Nephron progenitor cell (in vitro differentiated cells): ENCODE results near the gene COPS6.

Source experiments
- DNase-seq: peaks from one replicate; pipeline ENCODE4 v3.0.0; 2021
- H3K27ac Mint-ChIP-seq: 2 replicates; pipeline ENCODE4 v1.8.0; 2021; ENCODE audit warnings: mild to moderate bottlenecking, moderate library complexity, mixed read lengths
- H3K27me3 Mint-ChIP-seq: 2 replicates; pipeline ENCODE4 v1.8.0; 2021; ENCODE audit warnings: mild to moderate bottlenecking, low read depth, mixed read lengths; ENCODE audit not compliant: poor library complexity
- H3K36me3 Mint-ChIP-seq: 2 replicates; pipeline ENCODE4 v1.8.0; 2021; ENCODE audit warnings: low read depth, mixed read lengths
- H3K4me1 Mint-ChIP-seq: 2 replicates; pipeline ENCODE4 v1.8.0; 2021; ENCODE audit warnings: mixed read lengths
- H3K4me3 Mint-ChIP-seq: 2 replicates; pipeline ENCODE4 v1.8.0; 2021; ENCODE audit warnings: mild to moderate bottlenecking, moderate library complexity, mixed read lengths
- H3K9me3 Mint-ChIP-seq: 2 replicates; pipeline ENCODE4 v1.8.0; 2021; ENCODE audit warnings: mild to moderate bottlenecking, moderate library complexity, mixed read lengths
- TF ChIP-seq, protein P1 (sequence below): fragments of 200-600 bp; sonication (generic); IDR thresholded peaks from 2 replicates; pipeline ENCODE4 v1.5.0; 2021; ENCODE audit warnings: antibody characterized with exemption

COPS6 gene

DNA sequence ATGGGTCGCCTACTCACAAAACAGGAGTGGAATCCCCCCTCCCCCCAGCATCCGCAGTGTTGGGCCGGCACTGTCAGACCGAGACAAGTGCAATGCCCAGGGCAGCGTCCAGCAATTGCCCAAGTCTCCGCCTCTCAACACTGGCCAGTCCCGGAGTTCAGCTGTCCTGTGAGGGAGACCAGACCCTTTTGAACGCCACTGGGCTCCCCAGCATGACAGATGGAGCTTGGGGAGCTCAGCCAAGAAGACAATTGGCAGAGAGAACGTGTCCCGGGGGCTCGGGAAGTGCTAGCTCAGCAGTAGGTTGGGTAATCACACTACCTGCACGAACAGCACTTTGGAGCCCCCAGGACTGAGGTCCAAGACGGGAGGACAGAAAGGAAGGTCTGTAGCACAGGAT lies 4.7 kb downstream of the COPS6 start:
- Mint-ChIP-seq H3K4me1 (peaks cover 59% of the 10 kb centered on the region), H3K4me3 (no peak overlapping the region), H3K9me3 (no peaks in the 10 kb centered on the region), H3K27ac (peak overlapping the region; percentile 87), H3K36me3 (peaks cover 85% of the 10 kb centered on the region), H3K27me3 (peaks cover 3% of the 10 kb centered on the region)
- no peak for DNase-seq
- TF ChIP-seq, protein P1, sequence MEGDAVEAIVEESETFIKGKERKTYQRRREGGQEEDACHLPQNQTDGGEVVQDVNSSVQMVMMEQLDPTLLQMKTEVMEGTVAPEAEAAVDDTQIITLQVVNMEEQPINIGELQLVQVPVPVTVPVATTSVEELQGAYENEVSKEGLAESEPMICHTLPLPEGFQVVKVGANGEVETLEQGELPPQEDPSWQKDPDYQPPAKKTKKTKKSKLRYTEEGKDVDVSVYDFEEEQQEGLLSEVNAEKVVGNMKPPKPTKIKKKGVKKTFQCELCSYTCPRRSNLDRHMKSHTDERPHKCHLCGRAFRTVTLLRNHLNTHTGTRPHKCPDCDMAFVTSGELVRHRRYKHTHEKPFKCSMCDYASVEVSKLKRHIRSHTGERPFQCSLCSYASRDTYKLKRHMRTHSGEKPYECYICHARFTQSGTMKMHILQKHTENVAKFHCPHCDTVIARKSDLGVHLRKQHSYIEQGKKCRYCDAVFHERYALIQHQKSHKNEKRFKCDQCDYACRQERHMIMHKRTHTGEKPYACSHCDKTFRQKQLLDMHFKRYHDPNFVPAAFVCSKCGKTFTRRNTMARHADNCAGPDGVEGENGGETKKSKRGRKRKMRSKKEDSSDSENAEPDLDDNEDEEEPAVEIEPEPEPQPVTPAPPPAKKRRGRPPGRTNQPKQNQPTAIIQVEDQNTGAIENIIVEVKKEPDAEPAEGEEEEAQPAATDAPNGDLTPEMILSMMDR: no peak

DNA sequence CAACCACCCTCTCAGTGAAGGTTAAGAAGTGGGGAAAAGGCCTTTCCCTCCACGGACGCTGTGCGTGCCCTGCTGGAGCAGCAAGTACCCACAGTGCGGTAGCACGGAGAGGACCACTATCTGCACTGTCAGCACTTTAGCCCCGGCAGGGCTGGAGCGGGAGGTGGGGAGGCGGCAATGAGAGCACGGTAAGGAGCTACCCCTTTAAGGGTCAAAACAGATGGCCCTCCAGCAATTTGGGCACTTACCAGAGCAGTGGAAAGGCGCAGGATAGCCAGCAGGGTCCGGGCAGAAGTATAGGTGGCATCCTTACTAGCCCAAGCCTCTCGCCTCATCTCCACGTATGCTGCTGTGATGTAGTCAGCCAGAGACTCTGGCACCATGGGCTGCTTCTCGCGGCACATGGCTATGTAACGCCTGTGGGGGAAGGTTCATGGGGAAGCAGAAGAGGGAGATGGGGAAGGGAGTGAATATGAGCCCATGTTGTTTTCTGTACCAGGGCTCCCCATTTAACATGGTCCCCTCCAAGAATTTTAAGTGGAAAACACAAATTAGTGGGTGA lies 5.2 kb downstream of the COPS6 start:
- Mint-ChIP-seq H3K4me1 (peaks cover 63% of the 10 kb centered on the region), H3K36me3 (peaks cover 90% of the 10 kb centered on the region), H3K27ac (peak overlapping the region; percentile 87), H3K4me3 (no peak overlapping the region), H3K9me3 (no peaks in the 10 kb centered on the region), H3K27me3 (peaks cover 3% of the 10 kb centered on the region)
- no peak for DNase-seq
- TF ChIP-seq, protein P1: no peak

DNA sequence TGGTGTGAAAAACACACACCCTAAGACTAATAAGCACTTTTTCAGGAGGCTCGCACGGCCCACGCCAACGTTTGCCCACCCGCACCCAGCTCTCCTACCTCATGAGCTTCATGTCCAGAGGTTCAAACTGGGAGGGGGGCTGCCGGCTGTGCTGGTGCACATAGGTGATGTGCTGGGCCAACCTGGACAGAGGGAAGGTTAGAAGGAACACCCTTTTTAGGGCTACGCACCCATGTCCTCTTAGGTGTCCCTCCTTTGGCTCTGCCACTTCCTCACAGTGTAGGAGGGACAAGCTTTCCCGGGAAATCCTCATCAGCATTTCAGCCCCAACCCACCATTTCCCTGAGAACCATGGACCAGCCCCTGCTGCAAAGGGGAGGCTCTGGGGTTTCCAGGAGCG lies 6.5 kb downstream of the COPS6 start:
- peaks cover 65% of the 10 kb centered on the region for H3K4me1 Mint-ChIP-seq
- no peaks in the 10 kb centered on the region for H3K9me3 Mint-ChIP-seq
- no peak for DNase-seq
- no peak overlapping the region for H3K4me3 Mint-ChIP-seq
- TF ChIP-seq, protein P1: no peak
- H3K36me3 Mint-ChIP-seq: peaks cover 95% of the 10 kb centered on the region
- H3K27me3 Mint-ChIP-seq: peaks cover 3% of the 10 kb centered on the region
- H3K27ac Mint-ChIP-seq: peak overlapping the region; percentile 93

DNA sequence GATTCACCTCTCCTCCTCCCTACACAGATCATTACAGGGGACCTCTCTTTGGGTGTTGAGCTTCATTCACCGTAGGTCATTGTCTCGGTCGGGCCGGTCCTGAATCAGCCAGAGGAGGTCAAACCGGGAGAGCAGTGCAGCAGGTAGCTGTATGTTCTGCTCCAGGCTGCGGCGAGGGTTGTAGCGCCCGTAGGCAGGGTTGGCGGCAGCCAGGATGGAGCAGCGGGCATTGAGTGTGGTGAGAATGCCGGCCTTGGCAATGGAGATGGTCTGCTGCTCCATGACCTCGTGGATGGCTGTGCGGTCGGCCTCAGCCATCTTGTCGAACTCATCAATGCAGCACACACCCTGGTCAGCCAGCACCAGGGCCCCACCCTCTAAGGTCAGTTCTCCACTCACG lies 6.9 kb downstream of the COPS6 start:
- H3K27me3 Mint-ChIP-seq: peaks cover 3% of the 10 kb centered on the region
- TF ChIP-seq, protein P1: no peak
- H3K9me3 Mint-ChIP-seq: no peaks in the 10 kb centered on the region
- peak overlapping the region; percentile 93 for H3K27ac Mint-ChIP-seq
- H3K4me3 Mint-ChIP-seq: no peak overlapping the region
- no peak for DNase-seq
- peaks cover 91% of the 10 kb centered on the region for H3K36me3 Mint-ChIP-seq
- peaks cover 61% of the 10 kb centered on the region for H3K4me1 Mint-ChIP-seq

DNA sequence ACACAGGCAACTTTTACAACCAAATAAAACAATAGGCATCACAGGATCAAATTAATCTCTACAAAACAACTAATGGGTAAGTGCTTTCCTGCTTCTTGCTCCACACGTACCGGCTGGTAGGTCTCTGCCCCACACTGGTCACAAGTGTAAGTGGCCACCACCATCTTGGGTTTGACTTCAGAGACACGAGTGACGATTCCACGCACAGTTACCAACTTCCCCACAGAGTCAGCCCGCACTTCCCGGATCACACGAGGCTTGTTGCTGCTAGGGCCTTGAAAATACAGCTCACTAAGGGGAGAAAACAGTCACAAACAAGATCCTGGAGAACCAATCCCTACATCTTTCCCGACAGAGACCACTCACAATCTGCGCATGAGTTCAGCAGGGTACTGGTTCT lies 10.1 kb downstream of the COPS6 start:
- H3K27ac Mint-ChIP-seq: peak overlapping the region; percentile 98
- H3K4me3 Mint-ChIP-seq: peak overlapping the region; percentile 97
- H3K27me3 Mint-ChIP-seq: peaks cover 10% of the 10 kb centered on the region
- H3K4me1 Mint-ChIP-seq: peaks cover 64% of the 10 kb centered on the region
- H3K36me3 Mint-ChIP-seq: peaks cover 68% of the 10 kb centered on the region
- TF ChIP-seq, protein P1: no peak
- DNase-seq: no peak
- H3K9me3 Mint-ChIP-seq: no peaks in the 10 kb centered on the region

DNA sequence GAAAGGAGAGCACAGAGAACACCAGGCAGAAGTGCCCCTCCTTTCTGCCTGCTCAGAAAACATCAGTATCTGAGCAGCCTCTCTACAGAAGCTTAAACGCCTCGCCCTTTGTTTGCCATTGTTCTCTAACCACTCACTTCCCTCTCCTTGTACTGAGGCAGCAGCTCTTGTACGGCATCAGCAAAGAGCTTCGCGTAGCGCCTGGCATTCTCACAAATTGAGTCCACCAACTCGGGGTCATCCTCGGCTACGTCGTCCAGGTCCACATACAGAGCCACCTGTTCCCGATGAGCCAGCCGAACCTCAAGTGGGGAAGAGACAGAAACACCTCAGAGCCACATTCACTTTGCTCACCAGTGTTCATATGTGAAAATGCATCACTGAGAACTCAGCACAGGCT lies 10.7 kb downstream of the COPS6 start:
- TF ChIP-seq, protein P1: no peak
- H3K27ac Mint-ChIP-seq: peak overlapping the region; percentile 98

More for the DNA sequence above, 10.7 kb downstream of the COPS6 start:
- peaks cover 10% of the 10 kb centered on the region for H3K27me3 Mint-ChIP-seq
- peak overlapping the region; percentile 97 for H3K4me3 Mint-ChIP-seq
- DNase-seq: no peak
- H3K36me3 Mint-ChIP-seq: peaks cover 65% of the 10 kb centered on the region
- H3K9me3 Mint-ChIP-seq: no peaks in the 10 kb centered on the region
- peaks cover 66% of the 10 kb centered on the region for H3K4me1 Mint-ChIP-seq
